ENCODE measurements around the gene CD81.
"Not testable (repeated sequence)": the region's sequence is repeated elsewhere in the genome, so short reads cannot be mapped to it uniquely, and the experiment has no call there.

The CD81 gene

GRCh38 chr11:2358754-2359442 is 18.2 kb upstream of the CD81 start:
- no peak for DNase-seq

GRCh38 chr11:2359557-2359956 is 17.6 kb upstream of the CD81 start:
- DNase-seq = no peak

- no peak for DNase-seq
Measured at GRCh38 chr11:2360081-2360642, 16.9 kb upstream of the CD81 start.

GRCh38 chr11:2361565-2361964 is 15.5 kb upstream of the CD81 start:
- no peak for DNase-seq

- no peak for DNase-seq
Measured at GRCh38 chr11:2362414-2362813, 14.7 kb upstream of the CD81 start.

GRCh38 chr11:2363130-2363529 is 14.0 kb upstream of the CD81 start:
- DNase-seq = no peak

- no peak for DNase-seq
Measured at GRCh38 chr11:2363577-2364370, 13.3 kb upstream of the CD81 start.

- DNase-seq = not testable (repeated sequence)
Measured at GRCh38 chr11:2364386-2364785, 12.7 kb upstream of the CD81 start.

- DNase-seq = no peak
Measured at GRCh38 chr11:2365571-2366210, 11.4 kb upstream of the CD81 start.

GRCh38 chr11:2366276-2366675 is 10.8 kb upstream of the CD81 start:
- DNase-seq = no peak

- DNase-seq = no peak
Measured at GRCh38 chr11:2366733-2367132, 10.4 kb upstream of the CD81 start.

GRCh38 chr11:2367266-2368160 is 9.6 kb upstream of the CD81 start:
- no peak for DNase-seq

- no peak for DNase-seq
Measured at GRCh38 chr11:2368178-2368850, 8.8 kb upstream of the CD81 start.

GRCh38 chr11:2368851-2369180 is 8.3 kb upstream of the CD81 start:
- DNase-seq = no peak

- DNase-seq = no peak
Measured at GRCh38 chr11:2369320-2369719, 7.8 kb upstream of the CD81 start.

- DNase-seq = no peak
Measured at GRCh38 chr11:2369896-2370295, 7.2 kb upstream of the CD81 start.

GRCh38 chr11:2374456-2375201 is 2.5 kb upstream of the CD81 start:
- DNase-seq = no peak

GRCh38 chr11:2375341-2375853 is 1.7 kb upstream of the CD81 start:
- no peak for DNase-seq

- no peak for DNase-seq
Measured at GRCh38 chr11:2375964-2376551, 1.1 kb upstream of the CD81 start.

- no peak for DNase-seq
Measured at GRCh38 chr11:2377511-2378443, 667 bp downstream of the CD81 start.

Measured in NCI-H1417 treated with DMSO at 0.1 percent for 48 hours (cell line).